H1 (cell line): Measurements from ENCODE around the gene GATD1. TPM values are rescaled to one million over a fixed set of nuclear protein-coding genes. Genes with fewer than 3 reads are reported as not detected.

ENCODE experiments used
- CTCF ChIA-PET: fragments of 300-600 bp; sonication (Branson Sonifier 250); formaldehyde crosslinking; loops from one replicate; lab custom pipeline; 2021; ENCODE audit not compliant: partially characterized antibody; lab: Charles Lee
- POLR2A ChIA-PET: fragments of 300-600 bp; sonication (Branson Sonifier 250); formaldehyde crosslinking; loops from one replicate; lab custom pipeline; 2021; ENCODE audit warnings: inconsistent platforms; ENCODE audit not compliant: partially characterized antibody; lab: Charles Lee
- DNase-seq, 2 experiments: peaks; one replicate each; pipeline versions ENCODE4 v3.0.0 to v3.0.0-alpha.2; 2010 to 2022; ENCODE audit warnings: low spot score in 2 of 2, low read depth in 1 of 2, mixed read lengths in 1 of 2
- FAIRE-seq: peaks from 2 replicates; lab custom pipeline; 2011; peaks lifted over from hg19 to GRCh38; lab: Jason Lieb, UNC
- H2AFZ ChIP-seq: 2 replicates; pipeline ENCODE4 v1.8.1; 2012; ENCODE audit warnings: low read length, inconsistent platforms
- H2AK5ac ChIP-seq: 2 replicates; pipeline ENCODE4 v1.6.1; 2013; ENCODE audit warnings: low read depth, low read length
- H2BK120ac ChIP-seq: replicated peaks from 2 replicates; pipeline ENCODE3; 2013; ENCODE audit warnings: low read depth, low read length, inconsistent platforms
- H2BK12ac ChIP-seq: 2 replicates; pipeline ENCODE4 v1.6.1; 2013; ENCODE audit warnings: low read depth, low read length
- H2BK15ac ChIP-seq: 2 replicates; pipeline ENCODE4 v1.6.1; 2013; ENCODE audit warnings: low read length
- H2BK20ac ChIP-seq: 2 replicates; pipeline ENCODE4 v1.6.1; 2013; ENCODE audit warnings: low read length
- H2BK5ac ChIP-seq: 2 replicates; pipeline ENCODE4 v1.6.1; 2013; ENCODE audit warnings: low read depth, low read length
- H3K14ac ChIP-seq: 2 replicates; pipeline ENCODE4 v1.6.1; 2013; ENCODE audit warnings: inconsistent platforms; ENCODE audit not compliant: insufficient read length
- H3K18ac ChIP-seq: 2 replicates; pipeline ENCODE4 v1.6.1; 2013; ENCODE audit warnings: low read length; ENCODE audit errors: extremely low read depth
- H3K23ac ChIP-seq: 2 replicates; pipeline ENCODE4 v1.6.1; 2013; ENCODE audit warnings: inconsistent platforms; ENCODE audit not compliant: insufficient read length
- H3K23me2 ChIP-seq: 2 replicates; pipeline ENCODE4 v1.6.1; 2013; ENCODE audit warnings: low read depth, low read length
- H3K27ac ChIP-seq: 2 replicates; pipeline ENCODE4 v1.6.1; 2011; ENCODE audit warnings: low read depth, low read length, inconsistent platforms
- H3K27me3 ChIP-seq, 4 experiments: replicated peaks in 1 of 4; 1 replicate in 1 of 4; 2 replicates in 3 of 4; pipeline versions ENCODE4 v1.6.1 to v1.8.1; 2011 to 2013; ENCODE audit warnings: low read length in 3 of 4, mild to moderate bottlenecking in 3 of 4, inconsistent platforms in 2 of 4, mixed read lengths in 2 of 4, moderate library complexity in 1 of 4; ENCODE audit not compliant: control insufficient read depth in 3 of 4, insufficient read depth in 3 of 4; ENCODE audit errors: extremely low read depth in 1 of 4
- H3K36me3 ChIP-seq, 4 experiments: 2 replicates each; pipeline versions ENCODE4 v1.6.1 to v1.8.1; 2011 to 2013; ENCODE audit warnings: mild to moderate bottlenecking in 4 of 4, low read length in 3 of 4, moderate library complexity in 2 of 4, control low read depth in 1 of 4, inconsistent platforms in 1 of 4; ENCODE audit not compliant: insufficient read depth in 4 of 4, control insufficient read depth in 2 of 4
- H3K4ac ChIP-seq: replicated peaks from 2 replicates; pipeline ENCODE3; 2013; ENCODE audit warnings: low read length, low read depth, mixed read lengths, inconsistent platforms; ENCODE audit not compliant: insufficient read length
- H3K4me1 ChIP-seq, 4 experiments: replicated peaks in 1 of 4; 1 replicate in 1 of 4; 2 replicates in 3 of 4; pipeline versions ENCODE4 v1.6.1 to v1.8.1; 2011 to 2013; ENCODE audit warnings: low read length in 3 of 4, inconsistent platforms in 2 of 4, mixed read lengths in 1 of 4; ENCODE audit not compliant: insufficient read depth in 4 of 4, control insufficient read depth in 3 of 4
- H3K4me2 ChIP-seq, 2 experiments: 2 replicates each; pipeline versions ENCODE4 v1.6.1 to v1.8.1; 2011 to 2013; ENCODE audit warnings: low read depth in 2 of 2, low read length in 2 of 2, control low read depth in 1 of 2, inconsistent platforms in 1 of 2, mild to moderate bottlenecking in 1 of 2; ENCODE audit not compliant: insufficient read depth in 1 of 2
- H3K4me3 ChIP-seq, 4 experiments: fragments of 200-600, 300-600 bp in 1 of 4; sonication (generic), shearing (Covaris generic), sonication (Bioruptor Twin) in 1 of 4; 2 replicates each; pipeline versions ENCODE4 v1.5.1 to v1.8.1; 2011 to 2016; ENCODE audit warnings: low read length in 4 of 4, low read depth in 3 of 4, control low read depth in 2 of 4, inconsistent platforms in 2 of 4, mild to moderate bottlenecking in 2 of 4, mixed read lengths in 1 of 4, moderate library complexity in 1 of 4; ENCODE audit not compliant: insufficient read depth in 2 of 4; ENCODE audit errors: extremely low read depth in 1 of 4
- H3K56ac ChIP-seq: replicated peaks from 2 replicates; pipeline ENCODE3; 2013; ENCODE audit warnings: low read depth, mild to moderate bottlenecking, mixed read lengths, low read length, inconsistent platforms; ENCODE audit not compliant: insufficient read length
- H3K79me1 ChIP-seq: 2 replicates; pipeline ENCODE4 v1.6.1; 2013; ENCODE audit warnings: low read depth, low read length, control low read depth
- H3K79me2 ChIP-seq, 2 experiments: 2 replicates each; pipeline versions ENCODE4 v1.6.1 to v1.8.1; 2012 to 2013; ENCODE audit warnings: low read length in 2 of 2, mild to moderate bottlenecking in 2 of 2, inconsistent platforms in 1 of 2; ENCODE audit not compliant: insufficient read depth in 2 of 2, control insufficient read depth in 1 of 2
- H3K9ac ChIP-seq, 4 experiments: replicated peaks in 1 of 4; 1 replicate in 1 of 4; 2 replicates in 3 of 4; pipeline versions ENCODE4 v1.6.1 to v1.8.1; 2011 to 2013; ENCODE audit warnings: low read depth in 3 of 4, low read length in 3 of 4, control low read depth in 2 of 4, mild to moderate bottlenecking in 2 of 4, moderate library complexity in 2 of 4, inconsistent platforms in 1 of 4; ENCODE audit errors: extremely low read depth in 1 of 4
- H3K9me3 ChIP-seq, 2 experiments: 2 replicates each; pipeline versions ENCODE4 v1.6.1 to v1.8.1; 2012 to 2013; ENCODE audit warnings: mild to moderate bottlenecking in 2 of 2, moderate library complexity in 2 of 2, control low read depth in 1 of 2, inconsistent platforms in 1 of 2, low read depth in 1 of 2, low read length in 1 of 2, mixed read lengths in 1 of 2; ENCODE audit not compliant: insufficient read depth in 2 of 2
- H4K20me1 ChIP-seq, 2 experiments: replicated peaks in 1 of 2; 2 replicates each; pipeline versions ENCODE3 to v1.8.1; 2011 to 2013; ENCODE audit warnings: inconsistent platforms in 2 of 2, low read length in 2 of 2, mild to moderate bottlenecking in 1 of 2; ENCODE audit not compliant: insufficient read depth in 2 of 2, control insufficient read depth in 1 of 2
- H4K5ac ChIP-seq: 2 replicates; pipeline ENCODE4 v1.6.1; 2013; ENCODE audit warnings: low read length, low read depth, mixed read lengths, inconsistent platforms; ENCODE audit not compliant: insufficient read length
- H4K8ac ChIP-seq: 2 replicates; pipeline ENCODE4 v1.8.0; 2013; ENCODE audit warnings: mild to moderate bottlenecking, moderate library complexity, low read length, inconsistent platforms; ENCODE audit not compliant: insufficient read depth; ENCODE audit errors: extremely low read depth
- H4K91ac ChIP-seq: replicated peaks from 2 replicates; pipeline ENCODE3; 2013; ENCODE audit warnings: low read length, mixed read lengths, inconsistent platforms; ENCODE audit not compliant: insufficient read length
- MAX ChIP-seq: IDR thresholded peaks from 2 replicates; pipeline ENCODE4 v1.6.1; 2012; ENCODE audit warnings: inconsistent platforms
- ZNF274 ChIP-seq: IDR thresholded peaks from 2 replicates; pipeline ENCODE4 v1.7.0; 2012; ENCODE audit warnings: low read length, borderline replicate concordance; ENCODE audit errors: extremely low read depth
- WGBS, 2 experiments: shearing (Covaris generic) in 1 of 2; methylation state at CpG; one replicate each; pipeline versions ENCODE4 v1.1.6 to v1.1.7; 2013 to 2015; ENCODE audit warnings: low lambda C conversion rate in 2 of 2, mixed read lengths in 2 of 2, inconsistent platforms in 1 of 2, low coverage in 1 of 2, missing lambda C conversion rate in 1 of 2; ENCODE audit not compliant: insufficient replicate concordance in 2 of 2, insufficient coverage in 1 of 2, insufficient read length in 1 of 2; ENCODE audit errors: extremely low coverage in 1 of 2, missing lambda C conversion rate in 1 of 2; 5-methylcytosine and 5-hydroxymethylcytosine counted together
- polyA plus RNA-seq, 7 experiments: library from polyadenylated mRNA; depleted of rRNA in 3 of 7; stranded (reverse) in 5 of 7; unstranded in 2 of 7; fragments of >200 nt in 5 of 7; fragments of 200-250 nt in 2 of 7; gene quantifications; 1 replicate in 5 of 7; 2 replicates in 1 of 7; 4 replicates in 1 of 7; pipeline versions ENCODE4 v1.2.1 to v1.2.3, GENCODE V29; 2011 to 2013; ENCODE audit warnings: missing spikeins in 2 of 7, mixed read lengths in 2 of 7
- total RNA-seq: library from RNA; stranded (reverse); fragmentation: NEBNext Ultra II Directional; extraction: Animal tissue kit (Norgen Biotek cat#: 25700); gene quantifications from 2 replicates; pipeline ENCODE4 v1.2.1, GENCODE V29; 2021

The GATD1 gene
- total and polyA plus RNA-seq, 2 of the 8 experiments (the other 6 are each of a cell fraction or from before 2014, with no cell fraction given) = 47.5 to 54.8 TPM

DNA sequence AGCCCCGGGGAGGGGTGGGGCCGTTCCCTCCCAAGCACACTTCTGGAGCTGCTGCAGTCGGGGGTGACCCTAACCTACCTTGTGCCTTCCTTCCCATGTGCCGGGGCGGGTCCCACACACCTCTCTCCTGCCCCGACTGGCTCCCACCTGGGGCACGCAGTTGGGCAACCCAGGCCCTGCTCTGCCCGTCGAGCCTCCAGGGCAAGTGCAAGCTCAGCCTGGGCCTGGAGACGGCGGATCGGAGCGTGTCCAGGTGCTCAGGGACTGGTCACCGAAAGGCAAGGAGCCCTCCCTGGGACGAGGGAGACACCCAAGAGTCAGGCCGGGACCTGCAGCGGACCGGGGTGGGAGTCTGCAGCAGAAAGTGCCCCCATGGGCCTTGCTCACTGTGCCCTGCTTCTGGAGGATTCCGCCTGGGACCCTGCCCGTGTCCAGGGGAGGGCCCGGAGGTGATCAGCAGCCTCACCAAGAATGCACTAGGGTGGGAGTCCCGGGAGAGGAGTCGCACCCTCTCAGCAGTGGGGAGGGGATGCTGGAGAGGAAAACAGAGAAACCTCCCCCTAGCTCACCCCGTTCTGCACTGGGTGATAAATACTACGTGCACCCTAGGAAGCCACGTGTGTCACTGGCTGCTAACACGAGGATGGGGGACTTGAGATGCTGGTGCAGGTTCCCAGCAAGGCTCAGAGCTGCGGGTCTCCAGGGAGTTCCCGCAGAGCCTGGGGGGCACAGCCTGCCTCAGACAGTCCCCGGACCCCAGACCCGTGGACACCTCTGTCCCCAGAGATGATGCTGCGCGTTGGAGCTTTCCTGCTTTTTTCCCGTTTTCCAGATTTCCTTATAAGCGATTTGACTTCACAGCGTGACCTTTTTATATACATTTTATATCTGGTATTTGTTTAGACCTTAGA lies 5.2 kb upstream of the GATD1 start:
- Histone ChIP-seq H4K20me1 (peaks cover 2 to 20% of the 10 kb centered on the region in 2 experiments), H3K14ac (no peak overlapping the region), H3K23me2 (peaks cover 8% of the 10 kb centered on the region; the same call in 1 of the 2 replicates), H3K9ac (no peak overlapping the region), H3K36me3 (peaks cover 0 to 3% (median 0%) of the 10 kb centered on the region in 4 experiments; a peak in 2 of 8 replicates), H2AFZ (no peak overlapping the region), H3K27ac (no peak overlapping the region), H4K5ac (peak overlapping the region; percentile 47), H3K27me3 (no peaks in the 10 kb centered on the region; a peak in 1 of 7 replicates), H3K9me3 (no peaks in the 10 kb centered on the region), H3K79me2 (peaks cover 0 to 2% of the 10 kb centered on the region in 2 experiments; a peak in 1 of 4 replicates), H4K8ac (peak overlapping the region; percentile 60), H3K23ac (no peak overlapping the region), H2BK12ac (peak overlapping the region; percentile 19; the same call in 1 of the 2 replicates), H2BK120ac (no peak overlapping the region), H3K56ac (no peak overlapping the region), H3K4me1 (peaks cover 0 to 21% (median 13%) of the 10 kb centered on the region in 4 experiments; a peak in 5 of 7 replicates), H4K91ac (peak overlapping the region; percentile 81), H3K18ac (no peak overlapping the region; the same call in 1 of the 2 replicates), H2BK15ac (0 out of 2 replicates have a peak overlapping the region, but pooled peaks have one; percentile 72), H2BK20ac (no peak overlapping the region), H2BK5ac (0 out of 2 replicates have a peak overlapping the region, but pooled peaks have one; percentile 0), H3K79me1 (no peaks in the 10 kb centered on the region; the same call in 1 of the 2 replicates), H3K4me2 (peak overlapping the region; percentile 4 to 10; a peak in 1 of 4 replicates), H3K4me3 (0 out of 8 replicates have a peak overlapping the region, but pooled peaks of 1 of the 4 experiments have one; percentile 31), H3K4ac (no peak overlapping the region), H2AK5ac (no peak overlapping the region)
- TF ChIP-seq MAX = peak; percentile 3; the same call in 1 of the 2 replicates
- no peak for TF ChIP-seq ZNF274
- 78% methylated on average over 35 of the region's 36 CpGs; no CpG with 5 or more reads in 1 of the 2 experiments for WGBS, 2 experiments
- ChIA-PET CTCF (interaction anchor here (0.9 to 2.9 kb wide), 10 partner anchors 9 to 110 kb away, joined by 3 to 14 read pairs (median 4); no protein-coding TSS in a partner anchor), POLR2A (interaction anchor here (0.6 to 35.3 kb wide), 15 partner anchors 8 to 213 kb away, joined by 3 to 636 read pairs (median 4); partner anchors contain the start of genes PIDD1, PNPLA2, RPLP2 and SLC25A22)
- DNase-seq (no peak), FAIRE-seq (no peak)
